H7 (cell line): ENCODE data around the gene MAGED1. TPM values are rescaled to one million over a fixed set of nuclear protein-coding genes. Genes with fewer than 3 reads are reported as not detected.

Experiments used
- total RNA-seq: library from RNA; depleted of rRNA; stranded (reverse); fragments of >200 nt; shearing (Covaris generic); gene quantifications from 2 replicates; pipeline ENCODE4 v1.2.3, GENCODE V29; 2014; rRNA removed

MAGED1 gene
- total RNA-seq, 1 experiment from 2014 or later = 122 TPM

Other genes with a start within 250 kb of the MAGED1 start
- gene CENPVL2, start 210.8 kb upstream of the MAGED1 start, total RNA-seq = 1.3 and 1.4 TPM in 2 replicates
- gene CENPVL1, start 183.1 kb upstream of the MAGED1 start, total RNA-seq = 1.3 and 1.4 TPM in 2 replicates
- 13.5 and 14.2 TPM in 2 replicates for gene GSPT2, start 150.2 kb upstream of the MAGED1 start, total RNA-seq
- gene MAGED4B, start 175.6 kb downstream of the MAGED1 start, total RNA-seq = 5.1 and 25.0 TPM in 2 replicates